GM10248 (cell line): Measurements from ENCODE around the gene CCDC200.

Experiments used
- CTCF ChIA-PET: fragments of 300-600 bp; sonication (Branson Sonifier 250); formaldehyde crosslinking; extraction: SDS; loops from one replicate; lab custom pipeline; 2021; ENCODE audit warnings: antibody characterized with exemption; lab: Yijun Ruan, JAX
- POLR2A ChIA-PET: fragments of 350-650 bp; sonication (Branson Sonifier 250); formaldehyde crosslinking; extraction: SDS; loops from one replicate; lab custom pipeline; 2020; ENCODE audit warnings: antibody characterized with exemption; lab: Yijun Ruan, JAX
- DNase-seq: peaks from one replicate; pipeline ENCODE4 v3.0.0; 2012; ENCODE audit errors: extremely low spot score
- CTCF ChIP-seq: IDR thresholded peaks from 2 replicates; pipeline ENCODE4 v1.5.1; 2012; ENCODE audit warnings: mild to moderate bottlenecking, low read depth; ENCODE audit errors: extremely low read depth, missing control alignments, control extremely low read depth

CCDC200 gene

GRCh38 chr17:43216762-43217613 lies 11.4 kb downstream of the CCDC200 start:
- DNase-seq = no peak
- ChIA-PET POLR2A (interaction anchor here (1.6 kb wide), 1 partner anchor 99 kb away, joined by 11 read pairs; no protein-coding TSS in a partner anchor), CTCF (interaction anchor here (1.1 to 1.4 kb wide), 2 partner anchors 10 to 15 kb away, joined by 3 read pairs; no protein-coding TSS in a partner anchor)
- no peak for TF ChIP-seq CTCF

- no peak for DNase-seq
- ChIA-PET POLR2A (interaction anchor here (1.4 kb wide), 1 partner anchor 101 kb away, joined by 3 read pairs; no protein-coding TSS in a partner anchor), CTCF (interaction anchor here (1.0 to 1.4 kb wide), 4 partner anchors 9 to 192 kb away, joined by 3 to 5 read pairs (median 3); no protein-coding TSS in a partner anchor)
- no peak for TF ChIP-seq CTCF
Measured at GRCh38 chr17:43216369-43216761, 12.1 kb downstream of the CCDC200 start.

- no peak for DNase-seq
- no peak for TF ChIP-seq CTCF
- POLR2A ChIA-PET = interaction anchor here (1.4 kb wide), 1 partner anchor 102 kb away, joined by 3 read pairs; no protein-coding TSS in a partner anchor
- CTCF ChIA-PET = interaction anchor here (1.0 to 1.2 kb wide), 3 partner anchors 94 to 191 kb away, joined by 3 to 5 read pairs (median 3); no protein-coding TSS in a partner anchor
Measured at GRCh38 chr17:43215341-43215740, 13.1 kb downstream of the CCDC200 start.

GRCh38 chr17:43213545-43213944 lies 14.9 kb downstream of the CCDC200 start:
- ChIA-PET POLR2A (interaction anchor here (3.8 kb wide), 1 partner anchor 102 kb away, joined by 54 read pairs; no protein-coding TSS in a partner anchor), CTCF (interaction anchor here (1.2 to 1.4 kb wide), 2 partner anchors 13 to 271 kb away, joined by 3 to 4 read pairs; partner anchors contain the start of gene DHX8)
- no peak for DNase-seq
- TF ChIP-seq CTCF = no peak

GRCh38 chr17:43212641-43213490 lies 15.6 kb downstream of the CCDC200 start:
- ChIA-PET CTCF (interaction anchor here (0.6 to 1.9 kb wide), 8 partner anchors 10 to 271 kb away, joined by 3 to 13 read pairs (median 3); partner anchors contain the start of gene DHX8), POLR2A (interaction anchor here (0.6 to 3.8 kb wide), 5 partner anchors 8 to 156 kb away, joined by 3 to 54 read pairs (median 6); no protein-coding TSS in a partner anchor)
- TF ChIP-seq CTCF = no peak
- DNase-seq = no peak
